Ovary (tissue), 9 donors: ENCODE measurements around the gene FOXP3. TPM values are rescaled to one million over a fixed set of nuclear protein-coding genes. Genes with fewer than 3 reads are reported as not detected.

ENCODE experiments used
- DNase-seq, 5 donors: peaks; one replicate each; pipeline ENCODE4 v3.0.0-alpha.2; 2019 to 2020
- H3K27ac ChIP-seq, 2 donors: fragments of 200-600 bp; one replicate each; pipeline versions ENCODE4 v1.5.1 to v1.8.0; 2019 to 2022
- H3K27me3 ChIP-seq: fragments of 200-600 bp; one replicate; pipeline ENCODE4 v1.8.0; 2022
- H3K36me3 ChIP-seq: fragments of 200-600 bp; sonication (generic); one replicate; pipeline ENCODE4 v1.5.1; 2019
- H3K4me1 ChIP-seq: one replicate; pipeline ENCODE4 v1.8.1; 2013; ENCODE audit warnings: mild to moderate bottlenecking, moderate library complexity; ENCODE audit not compliant: insufficient read depth
- H3K4me3 ChIP-seq: fragments of 200-600 bp; sonication (generic); one replicate; pipeline ENCODE4 v1.5.1; 2017
- H3K9me3 ChIP-seq, 2 donors: fragments of 200-600 bp in 1 of 2; sonication (generic) in 1 of 2; one replicate each; pipeline versions ENCODE4 v1.5.1 to v1.8.1; 2013 to 2019; ENCODE audit warnings: mild to moderate bottlenecking in 1 of 2, moderate library complexity in 1 of 2
- EP300 ChIP-seq: sonication (generic); formaldehyde crosslinking; IDR thresholded peaks from one replicate; pipeline ENCODE4 v1.6.1; 2017; ENCODE audit warnings: antibody characterized with exemption
- POLR2A ChIP-seq: fragments of 450-650 bp; IDR thresholded peaks from one replicate; pipeline ENCODE4 v1.6.1; 2017; ENCODE audit warnings: antibody characterized with exemption, mild to moderate bottlenecking, moderate library complexity
- WGBS, 3 donors: extraction: QIAGEN DNeasy Blood & Tissue Kit in 1 of 3; methylation state at CpG; one replicate each; pipeline versions ENCODE4 v1.1.5 to v1.1.7; 2013 to 2017; 5-methylcytosine and 5-hydroxymethylcytosine counted together
- intact Hi-C, 4 donors: fragments of 100-400 bp; cut with DNase I; formaldehyde crosslinking; loops; one replicate each; pipeline versions ENCODE4 v1.11.0 to v1.15.1; 2022 to 2023
- polyA plus RNA-seq, 2 donors: library from polyadenylated mRNA; stranded (reverse); fragments of 200-250 nt in 1 of 2; fragments of 350-450 nt in 1 of 2; fragmentation: Illumina TruSeq in 1 of 2; extraction: RNeasy Lipid Tissue Mini Kit (QIAGEN cat#74804) in 1 of 2; gene quantifications; one replicate each; pipeline ENCODE4 v1.2.3, GENCODE V29; 2013 to 2014
- total RNA-seq, 7 donors: library from RNA; depleted of rRNA in 2 of 7; stranded (reverse); fragments of >200 nt in 2 of 7; fragmentation: NEBNext Ultra II Directional in 3 of 7; extraction: Animal tissue kit (Norgen Biotek cat#: 25700) in 3 of 7; gene quantifications; one replicate each; pipeline versions ENCODE4 v1.1.0 to v1.2.4, GENCODE V29; 2016 to 2023
- TF ChIP-seq, protein P1 (sequence below), 3 donors: fragments of 450-650 bp in 2 of 3; fragments of 200-600 bp in 1 of 3; IDR thresholded peaks; one replicate each; pipeline versions ENCODE4 v1.5.1 to v1.8.0; 2016 to 2022; ENCODE audit warnings: antibody characterized with exemption in 3 of 3, mild to moderate bottlenecking in 1 of 3
- donor health status: DM: no; HTN: no; CAD: no; lungs with moderate emphysema.
- donor health status: DM: no; HTN: no; CAD: no.
- donor health status: Bipolar disorder and iron deficiency.
- donor health status: DM: yes; HTN: yes; CAD: no.
- donor health status: DM: no; HTN: no; CAD: no.
- donor health status: DM: yes; HTN: yes; CAD: no.

Gene FOXP3
- total and polyA plus RNA-seq, 9 donors = 0.10 to 0.60 (median 0.27) TPM; not detected in 3

DNA sequence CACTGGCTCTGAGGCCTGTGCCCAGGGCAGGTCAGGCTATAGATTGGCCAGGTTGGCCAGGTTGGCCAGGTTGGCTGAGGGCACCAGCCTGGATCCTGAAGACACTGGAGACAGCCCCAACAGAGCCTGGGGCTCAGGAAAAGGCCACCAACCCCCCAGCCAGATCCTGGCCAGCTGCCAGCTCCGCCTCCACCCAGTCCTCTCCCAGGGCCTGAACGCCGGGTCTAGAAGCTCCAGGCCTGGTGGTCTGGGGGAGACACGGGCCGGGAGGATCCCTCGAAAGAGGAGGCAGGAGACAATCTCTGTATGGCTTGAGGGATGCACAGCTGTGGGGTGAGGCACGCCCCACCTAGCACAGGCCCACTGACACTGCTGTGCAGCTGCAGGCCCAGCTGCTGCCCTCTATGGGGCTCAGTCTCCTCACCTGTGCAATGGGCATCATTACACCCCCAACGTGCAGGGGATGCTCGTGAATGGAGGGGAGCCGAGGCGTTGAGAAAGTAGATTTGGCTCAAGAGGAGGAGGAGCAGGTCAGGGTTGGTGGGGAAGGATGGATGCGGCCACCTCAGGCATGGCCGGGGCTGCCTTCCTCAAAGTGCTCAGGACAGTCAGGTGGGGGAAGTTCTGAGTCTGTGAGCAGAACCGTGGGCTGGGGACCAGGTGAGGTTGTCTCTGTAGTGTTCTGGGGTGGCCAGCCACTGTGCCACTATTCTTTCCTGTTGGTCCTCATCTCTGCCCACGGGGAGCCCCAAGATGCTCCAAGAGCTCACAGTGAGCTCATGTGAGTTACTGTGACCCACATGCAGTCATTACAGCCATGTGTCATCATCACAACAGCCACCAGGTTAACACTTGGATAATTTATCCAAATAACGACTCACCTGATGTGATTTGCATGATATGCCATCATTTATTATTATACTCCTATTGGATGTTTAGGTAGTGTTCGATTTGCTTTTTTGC is 28.2 kb upstream of the FOXP3 start:
- H3K36me3 ChIP-seq = no peaks in the 10 kb centered on the region
- DNase-seq = no peak
- no peaks in the 10 kb centered on the region for H3K4me1 ChIP-seq
- no peak overlapping the region for H3K4me3 ChIP-seq
- no peak overlapping the region for H3K27ac ChIP-seq
- intact Hi-C loops = loop anchor here in 1 of 4 donors (10.0 kb wide), 1 partner anchor 462 kb away; no protein-coding TSS in a partner anchor
- 61 to 73% (median 68%) methylated on average over 17 of the region's 17 CpGs for WGBS, 3 donors
- TF ChIP-seq POLR2A (no peak), EP300 (no peak)
- TF ChIP-seq, protein P1, sequence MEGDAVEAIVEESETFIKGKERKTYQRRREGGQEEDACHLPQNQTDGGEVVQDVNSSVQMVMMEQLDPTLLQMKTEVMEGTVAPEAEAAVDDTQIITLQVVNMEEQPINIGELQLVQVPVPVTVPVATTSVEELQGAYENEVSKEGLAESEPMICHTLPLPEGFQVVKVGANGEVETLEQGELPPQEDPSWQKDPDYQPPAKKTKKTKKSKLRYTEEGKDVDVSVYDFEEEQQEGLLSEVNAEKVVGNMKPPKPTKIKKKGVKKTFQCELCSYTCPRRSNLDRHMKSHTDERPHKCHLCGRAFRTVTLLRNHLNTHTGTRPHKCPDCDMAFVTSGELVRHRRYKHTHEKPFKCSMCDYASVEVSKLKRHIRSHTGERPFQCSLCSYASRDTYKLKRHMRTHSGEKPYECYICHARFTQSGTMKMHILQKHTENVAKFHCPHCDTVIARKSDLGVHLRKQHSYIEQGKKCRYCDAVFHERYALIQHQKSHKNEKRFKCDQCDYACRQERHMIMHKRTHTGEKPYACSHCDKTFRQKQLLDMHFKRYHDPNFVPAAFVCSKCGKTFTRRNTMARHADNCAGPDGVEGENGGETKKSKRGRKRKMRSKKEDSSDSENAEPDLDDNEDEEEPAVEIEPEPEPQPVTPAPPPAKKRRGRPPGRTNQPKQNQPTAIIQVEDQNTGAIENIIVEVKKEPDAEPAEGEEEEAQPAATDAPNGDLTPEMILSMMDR (IDR thresholded peaks at IDR 0.05) = no peak
- no peaks in the 10 kb centered on the region for H3K27me3 ChIP-seq
- H3K9me3 ChIP-seq = no peaks in the 10 kb centered on the region

DNA sequence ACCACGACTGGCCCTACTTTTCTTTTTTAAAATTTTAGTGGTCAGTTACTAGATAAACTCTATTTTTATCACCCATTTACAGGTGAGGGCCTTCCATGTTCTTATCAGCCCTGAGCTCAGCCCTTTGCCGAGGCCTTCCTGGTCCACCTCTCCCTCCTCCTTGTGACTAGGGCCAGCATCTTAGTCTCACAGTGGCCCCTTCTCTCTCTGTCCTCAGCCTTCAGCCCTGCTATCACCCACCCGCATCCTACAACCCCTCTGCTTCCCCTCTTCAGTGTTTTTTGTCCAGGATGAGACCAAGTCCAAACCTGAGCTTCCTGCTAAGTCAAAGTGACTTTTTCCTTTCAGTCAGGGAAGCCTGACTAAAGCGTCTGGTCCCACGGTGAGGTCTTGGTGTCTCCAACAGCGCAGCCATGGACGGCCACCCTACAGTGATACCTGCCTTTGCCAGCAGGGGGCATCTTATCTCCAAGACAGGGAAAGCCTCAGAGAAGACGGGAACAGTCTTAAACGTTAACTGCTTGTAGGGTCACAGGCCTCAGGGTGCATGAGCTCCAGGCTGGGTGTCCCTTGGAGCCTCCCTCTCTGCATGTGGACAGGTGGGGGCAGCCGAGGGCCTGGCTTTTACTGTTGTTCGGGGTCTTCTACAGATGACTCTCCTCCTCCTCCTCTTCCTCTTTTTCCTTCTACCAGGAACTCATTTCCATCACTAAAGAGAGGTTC is 27.3 kb upstream of the FOXP3 start:
- no peak overlapping the region for H3K27ac ChIP-seq
- no peaks in the 10 kb centered on the region for H3K36me3 ChIP-seq
- peak; percentile 50 to 71 (median 60) for DNase-seq
- no peaks in the 10 kb centered on the region for H3K4me1 ChIP-seq
- intact Hi-C loops = loop anchor here in 1 of 4 donors (10.0 kb wide), 1 partner anchor 463 kb away; no protein-coding TSS in a partner anchor
- H3K9me3 ChIP-seq = no peaks in the 10 kb centered on the region
- H3K27me3 ChIP-seq = no peaks in the 10 kb centered on the region
- no peak for TF ChIP-seq POLR2A
- TF ChIP-seq, protein P1 (IDR thresholded peaks at IDR 0.05) = peak; percentile 31 to 42 (median 31)
- H3K4me3 ChIP-seq = no peak overlapping the region
- WGBS, 3 donors = 26 to 40% (median 39%) methylated on average over 11 of the region's 11 CpGs

GRCh38 chrX:49290215-49290614 is 25.7 kb upstream of the FOXP3 start:
- Histone ChIP-seq H3K27ac (no peak overlapping the region), H3K4me1 (no peaks in the 10 kb centered on the region), H3K27me3 (no peaks in the 10 kb centered on the region), H3K9me3 (no peaks in the 10 kb centered on the region), H3K4me3 (no peak overlapping the region), H3K36me3 (no peaks in the 10 kb centered on the region)
- no peak for TF ChIP-seq POLR2A
- TF ChIP-seq, protein P1 (IDR thresholded peaks at IDR 0.05) = no peak
- no peak for TF ChIP-seq EP300
- DNase-seq = no peak
- 50 to 64% (median 56%) methylated on average over 7 of the region's 7 CpGs for WGBS, 3 donors
- intact Hi-C loops = loop anchor here in 1 of 4 donors (10.0 kb wide), 1 partner anchor 465 kb away; no protein-coding TSS in a partner anchor

GRCh38 chrX:49287665-49288064 is 23.2 kb upstream of the FOXP3 start:
- TF ChIP-seq, protein P1 (IDR thresholded peaks at IDR 0.05) = no peak
- no peak for TF ChIP-seq EP300
- no peak for TF ChIP-seq POLR2A
- Histone ChIP-seq H3K27ac (no peak overlapping the region), H3K36me3 (no peaks in the 10 kb centered on the region), H3K27me3 (no peaks in the 10 kb centered on the region), H3K4me3 (no peak overlapping the region), H3K9me3 (no peaks in the 10 kb centered on the region), H3K4me1 (peaks cover 2% of the 10 kb centered on the region)
- intact Hi-C loops = no loop called here
- 88 to 100% (median 94%) methylated on average over 1 of the region's 1 CpG for WGBS, 3 donors
- no peak for DNase-seq
